HG03520 (cell line): Measurements from ENCODE around the gene SEMA7A.
"Not testable (repeated sequence)": the region's sequence is repeated elsewhere in the genome, so short reads cannot be mapped to it uniquely, and the experiment has no call there.

Experiments
- ATAC-seq: cut with Tn5 transposase; IDR thresholded peaks from one replicate; pipeline ENCODE4 v1.9.1; 2021; ENCODE audit warnings: mild to moderate bottlenecking, moderate library complexity; ENCODE audit not compliant: unreplicated experiment

The SEMA7A gene

DNA sequence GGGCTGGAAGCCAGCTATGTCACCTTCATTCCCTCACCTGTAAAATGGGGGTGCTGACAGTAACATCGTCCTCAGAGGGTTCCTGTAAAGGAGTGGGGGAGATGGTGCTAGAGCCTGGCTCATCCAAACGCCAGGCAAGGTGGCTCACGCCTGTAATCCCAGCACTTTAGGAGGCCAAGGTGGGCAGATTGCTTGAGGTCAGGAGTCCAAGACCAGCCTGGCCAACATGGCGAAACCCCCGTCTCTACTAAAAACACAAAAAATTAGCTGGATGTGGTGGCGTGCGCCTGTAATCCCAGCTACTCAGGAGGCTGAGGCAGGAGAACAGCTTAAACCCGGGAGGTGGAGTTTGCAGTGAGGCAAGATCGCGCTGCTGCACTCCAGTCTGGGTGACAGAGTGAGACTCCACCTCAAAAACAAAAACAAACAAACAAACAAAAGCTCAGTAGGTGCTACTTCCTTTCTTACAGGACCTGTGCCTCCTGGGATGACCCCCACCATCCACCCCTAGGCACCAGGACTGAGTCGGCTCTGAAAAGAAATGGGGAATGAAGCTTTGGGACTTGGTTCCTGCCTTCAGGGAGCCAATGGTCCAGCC lies 43.6 kb downstream of the SEMA7A start:
- not testable (repeated sequence) for ATAC-seq

DNA sequence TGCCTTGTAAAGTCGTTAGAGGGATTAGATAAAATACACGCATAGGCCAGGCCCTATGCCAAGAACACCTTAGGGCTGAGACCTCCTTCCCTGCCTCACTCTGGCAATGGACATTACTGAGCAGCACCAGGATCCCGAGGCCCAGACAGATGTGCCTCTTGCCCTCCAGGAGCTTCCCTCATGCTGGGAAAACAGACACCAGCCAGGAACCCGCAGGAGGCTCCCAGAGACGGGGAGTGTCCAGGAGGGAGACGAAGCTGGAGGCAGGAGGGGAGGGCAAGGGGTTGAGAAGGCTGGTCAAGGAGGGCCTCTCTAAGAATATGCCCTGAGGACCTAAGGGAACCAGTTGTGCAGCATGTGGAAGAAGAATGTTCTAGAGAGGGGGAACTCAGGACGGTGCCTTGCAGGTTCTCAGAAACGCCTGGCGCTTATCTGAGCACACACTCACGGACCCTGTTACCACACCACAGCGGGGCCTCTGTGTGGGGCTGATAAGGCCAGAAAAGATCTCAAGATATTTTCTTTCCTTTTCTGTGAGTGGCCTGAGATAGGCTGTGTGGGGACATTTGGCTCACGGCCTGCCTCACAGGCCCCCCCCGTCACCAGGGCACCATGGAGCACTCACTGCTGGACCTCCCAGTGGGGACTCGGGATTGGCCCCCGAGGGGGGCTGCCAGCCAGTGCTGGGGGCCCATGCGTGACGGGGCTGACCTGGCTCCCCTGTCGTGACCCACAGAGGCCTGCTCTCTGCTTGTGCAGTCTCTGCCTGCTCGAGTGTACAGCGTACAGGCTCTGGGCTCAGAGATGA lies 44.3 kb downstream of the SEMA7A start:
- ATAC-seq: no peak

DNA sequence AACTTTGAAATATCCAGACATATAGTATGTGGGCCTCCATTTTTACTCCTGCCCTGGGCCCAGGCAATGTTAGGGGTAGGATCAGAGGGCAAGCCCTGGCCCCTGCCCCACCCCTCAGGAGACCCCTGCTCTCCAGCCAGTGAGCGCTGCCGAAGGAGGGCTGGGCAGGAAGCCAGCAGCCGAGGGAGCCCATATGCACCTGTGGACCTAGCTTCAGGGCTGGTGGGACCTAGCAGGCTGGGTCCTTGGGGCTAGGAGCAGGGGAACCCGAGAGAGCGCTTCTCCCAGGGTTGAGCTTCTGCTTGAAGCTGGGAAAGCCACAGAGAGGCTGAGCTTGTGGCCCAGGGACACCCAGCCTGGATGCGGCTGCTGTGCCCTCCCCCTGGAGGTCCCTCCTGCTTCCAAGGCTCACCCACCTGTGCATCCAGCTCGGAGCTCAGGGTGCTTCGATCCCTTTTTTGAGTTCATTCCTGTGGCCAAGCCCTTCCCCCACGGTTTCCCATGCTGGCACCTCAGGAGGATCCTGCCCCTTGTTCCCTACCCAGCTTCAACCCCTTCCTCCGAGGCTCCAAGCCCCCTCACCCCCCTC lies 45.3 kb downstream of the SEMA7A start:
- ATAC-seq: no peak

DNA sequence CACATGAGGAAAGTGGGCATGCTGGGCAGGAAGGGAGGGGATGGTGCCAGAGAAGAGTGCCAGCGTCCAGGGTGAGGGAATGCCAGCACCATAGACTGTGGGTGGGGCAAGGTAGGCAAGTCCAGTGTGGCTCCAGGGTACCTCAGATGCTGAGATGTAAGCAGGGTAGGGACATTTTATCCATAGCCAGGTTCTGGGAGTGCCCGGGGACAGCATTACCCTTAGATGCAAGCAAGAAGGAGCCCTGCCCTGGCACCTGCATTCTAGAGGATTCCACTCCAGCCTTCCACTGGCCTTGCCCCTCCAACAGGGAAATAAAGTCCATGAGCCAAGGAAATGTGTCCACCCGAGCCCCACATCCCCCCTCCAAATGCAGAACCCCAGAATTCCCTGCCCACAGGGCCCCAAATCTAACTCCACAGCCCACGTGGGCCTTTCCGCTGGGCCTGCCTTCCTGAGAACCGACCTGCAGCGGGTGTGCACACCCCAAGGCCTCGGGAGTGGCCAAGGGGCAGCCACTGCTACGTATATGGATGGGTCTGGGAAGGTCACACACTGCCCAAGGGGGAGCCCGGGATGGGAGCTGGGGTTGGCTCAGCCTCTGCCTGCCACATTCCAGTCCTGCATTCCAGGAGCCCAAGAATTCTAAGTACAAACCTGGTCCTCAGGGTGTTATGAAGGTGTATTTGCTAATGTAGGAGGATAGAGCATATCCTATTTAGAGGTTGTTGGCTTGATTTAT lies 46.0 kb downstream of the SEMA7A start:
- ATAC-seq: no peak

DNA sequence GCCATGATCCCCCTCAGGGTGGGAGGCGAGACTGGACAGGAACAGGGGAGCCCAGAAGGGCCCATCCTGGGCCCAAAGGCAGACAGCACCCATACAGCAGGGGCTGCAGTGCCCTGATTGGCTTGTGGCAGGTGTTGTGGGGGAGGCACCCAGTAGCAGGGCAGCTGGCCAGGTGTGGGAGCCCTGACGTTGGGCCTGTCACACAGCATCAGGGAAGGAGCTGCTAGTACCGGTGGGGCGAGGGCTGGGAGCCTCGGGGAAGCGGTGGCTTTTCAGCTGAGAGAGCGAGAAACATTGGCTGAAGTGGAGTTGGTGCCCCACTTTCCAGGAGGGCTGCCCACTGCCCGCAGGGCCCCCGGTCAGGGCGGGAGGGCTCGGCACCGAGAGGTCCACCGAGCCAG lies 46.6 kb downstream of the SEMA7A start:
- no peak for ATAC-seq

DNA sequence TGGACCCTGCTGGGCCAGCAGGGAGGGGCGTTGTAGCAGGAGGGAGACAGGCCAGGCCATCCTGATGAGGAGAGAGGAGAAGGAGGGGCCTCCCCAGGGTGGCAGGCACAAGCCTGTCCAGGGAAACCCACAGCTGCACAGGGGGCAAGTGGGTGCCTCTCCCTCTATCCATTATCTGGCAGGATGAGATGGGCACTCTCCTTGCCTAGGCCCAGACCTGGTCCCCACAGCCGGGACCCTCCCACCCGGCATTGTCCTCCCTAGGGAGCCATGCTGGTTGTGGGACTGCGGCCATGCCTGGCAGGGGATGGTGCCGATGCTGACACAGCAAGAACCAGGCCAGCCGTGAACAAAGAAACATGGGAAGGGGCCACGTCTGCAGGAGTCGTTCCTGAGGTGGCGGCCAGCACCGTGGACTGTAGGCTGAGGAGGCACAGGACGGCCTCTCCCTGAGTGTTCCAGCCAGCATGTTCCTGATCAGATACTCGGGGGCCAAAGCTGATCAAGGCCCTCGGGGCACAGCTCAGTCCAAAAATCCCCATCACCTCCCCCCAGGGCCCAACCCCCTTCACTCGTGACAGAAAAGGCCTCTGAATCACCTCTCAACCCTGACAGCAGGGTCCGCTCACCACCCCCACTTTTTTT lies 47.1 kb downstream of the SEMA7A start:
- ATAC-seq: no peak

DNA sequence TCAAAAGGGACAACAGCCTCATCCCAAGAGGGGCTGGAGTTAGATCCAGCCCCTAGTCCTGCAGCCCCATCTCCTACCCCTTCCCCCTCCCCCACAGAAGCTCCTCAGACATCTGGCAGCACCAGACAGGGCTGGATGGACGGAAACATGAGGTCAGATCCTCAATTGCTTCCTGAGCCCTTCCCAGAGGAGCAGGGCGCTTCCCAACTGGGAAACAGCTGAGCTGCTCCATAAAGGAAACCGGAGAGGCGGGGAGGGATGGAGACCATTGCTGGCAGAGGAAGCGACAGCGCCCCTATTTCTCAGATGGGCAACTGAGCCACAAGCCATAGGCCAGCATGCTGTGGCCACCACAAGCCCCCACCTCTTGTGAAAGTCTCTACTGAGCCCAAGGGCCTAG lies 48.0 kb downstream of the SEMA7A start:
- no peak for ATAC-seq

DNA sequence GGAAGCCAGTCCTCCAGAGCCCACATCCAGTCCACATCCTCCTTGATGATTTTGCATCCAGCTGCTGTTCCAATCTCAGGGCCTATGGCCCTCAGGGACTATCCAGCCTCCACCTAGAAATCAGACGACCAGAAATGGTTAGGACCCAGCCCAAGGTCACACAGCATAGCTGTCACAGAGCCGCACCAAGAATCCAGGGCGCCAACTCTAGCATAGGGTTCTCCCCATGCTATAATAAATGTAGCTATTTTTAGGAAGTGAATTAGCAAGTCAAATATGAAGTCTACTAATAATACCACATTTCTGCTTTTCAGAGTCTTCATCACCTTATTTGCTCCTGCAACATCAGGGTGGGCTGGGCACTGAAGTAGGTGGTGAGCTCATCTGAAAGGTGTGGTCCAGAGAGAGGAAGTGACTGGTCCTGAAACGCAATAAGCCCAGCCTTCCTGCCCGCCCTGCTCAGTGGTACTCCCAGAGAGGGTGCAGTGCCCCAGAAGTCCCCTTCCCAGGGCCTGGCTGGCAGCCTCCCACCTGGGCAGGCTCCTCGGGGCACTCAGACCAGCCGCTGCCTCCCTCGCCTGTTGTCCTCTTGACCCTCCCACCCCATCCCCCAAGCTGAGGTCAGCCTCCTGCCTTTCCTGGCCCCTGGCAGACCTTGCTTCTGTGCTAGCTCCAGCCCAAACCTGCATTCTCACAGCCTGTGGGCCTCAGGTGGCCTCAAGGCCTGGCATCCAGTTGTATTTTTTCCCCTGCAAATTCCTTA lies 48.7 kb downstream of the SEMA7A start:
- no peak for ATAC-seq

DNA sequence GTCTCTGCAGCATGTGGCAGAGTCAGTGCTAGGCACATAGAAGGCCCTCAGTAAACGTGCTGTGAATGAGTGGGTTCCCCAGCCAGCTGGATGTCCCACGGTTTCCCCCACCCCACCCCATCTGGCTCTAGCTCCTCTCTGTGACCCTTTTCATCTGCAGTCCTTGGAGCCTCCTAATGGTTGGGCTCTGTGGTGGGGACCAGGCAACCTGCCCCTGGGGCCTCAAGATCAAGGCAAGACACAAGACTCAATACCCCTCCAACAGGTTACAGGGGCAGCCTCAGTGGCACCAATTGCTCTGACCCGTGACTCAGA lies 49.2 kb downstream of the SEMA7A start:
- ATAC-seq: no peak

DNA sequence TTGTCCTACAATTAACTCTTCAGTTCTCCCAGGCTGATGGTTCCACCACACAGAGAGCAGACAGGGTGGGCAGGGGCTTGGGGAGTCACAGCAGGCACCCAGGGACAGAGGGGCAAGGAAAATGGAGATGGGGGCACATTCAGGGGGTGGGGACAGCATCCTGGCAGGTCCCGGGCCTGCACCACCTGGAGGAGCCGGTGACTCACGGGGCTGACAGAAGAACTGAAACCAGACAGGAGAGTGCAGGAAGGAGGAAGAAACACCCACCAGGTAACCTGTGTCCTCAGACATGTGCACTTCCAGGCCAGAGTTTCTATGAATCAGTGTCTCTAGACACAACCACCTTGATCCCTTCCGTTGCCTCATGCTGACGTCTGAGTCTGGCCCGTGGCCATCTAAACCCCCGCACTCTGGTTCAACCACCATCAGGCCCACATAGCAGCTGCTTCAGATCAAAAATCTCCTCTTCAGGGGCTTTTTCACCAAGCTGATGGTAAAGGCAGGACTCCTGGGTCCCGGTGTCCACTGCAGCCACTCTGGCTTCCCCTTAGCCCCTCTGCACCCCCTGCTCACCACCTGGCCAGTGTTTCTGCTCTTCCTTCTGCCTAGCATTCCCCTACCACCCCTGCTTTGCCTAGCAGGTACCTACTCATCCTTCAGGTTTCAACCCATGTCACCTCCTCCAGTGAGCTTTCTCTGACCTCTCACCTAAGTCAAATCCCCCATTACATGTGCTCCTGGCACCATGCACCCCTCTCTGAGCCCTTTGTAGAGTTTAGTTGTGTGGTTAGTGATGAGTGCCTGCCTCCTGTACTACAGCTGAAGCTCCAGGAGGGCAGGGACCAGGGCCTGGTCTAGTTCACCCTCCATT lies 49.8 kb downstream of the SEMA7A start:
- ATAC-seq: no peak

DNA sequence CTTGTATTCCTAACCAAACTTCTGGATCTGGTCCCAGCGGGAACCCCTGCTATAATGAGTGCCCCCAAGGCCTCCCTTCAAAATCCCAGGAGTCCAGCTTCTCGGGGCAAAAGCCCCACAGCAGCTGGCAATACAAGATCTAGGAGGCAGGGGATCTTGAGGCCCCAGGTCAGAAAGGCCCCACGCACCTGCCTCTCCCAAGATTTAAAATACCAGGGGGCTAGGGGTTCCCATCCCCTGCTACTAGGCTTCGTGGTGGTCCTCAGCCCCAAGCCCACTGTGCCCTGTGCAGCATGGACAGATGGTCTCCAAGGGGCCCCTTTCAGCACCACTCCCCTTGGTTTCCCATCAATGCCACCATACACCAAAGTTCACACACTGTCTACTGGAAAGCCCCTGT lies 50.5 kb downstream of the SEMA7A start:
- no peak for ATAC-seq

DNA sequence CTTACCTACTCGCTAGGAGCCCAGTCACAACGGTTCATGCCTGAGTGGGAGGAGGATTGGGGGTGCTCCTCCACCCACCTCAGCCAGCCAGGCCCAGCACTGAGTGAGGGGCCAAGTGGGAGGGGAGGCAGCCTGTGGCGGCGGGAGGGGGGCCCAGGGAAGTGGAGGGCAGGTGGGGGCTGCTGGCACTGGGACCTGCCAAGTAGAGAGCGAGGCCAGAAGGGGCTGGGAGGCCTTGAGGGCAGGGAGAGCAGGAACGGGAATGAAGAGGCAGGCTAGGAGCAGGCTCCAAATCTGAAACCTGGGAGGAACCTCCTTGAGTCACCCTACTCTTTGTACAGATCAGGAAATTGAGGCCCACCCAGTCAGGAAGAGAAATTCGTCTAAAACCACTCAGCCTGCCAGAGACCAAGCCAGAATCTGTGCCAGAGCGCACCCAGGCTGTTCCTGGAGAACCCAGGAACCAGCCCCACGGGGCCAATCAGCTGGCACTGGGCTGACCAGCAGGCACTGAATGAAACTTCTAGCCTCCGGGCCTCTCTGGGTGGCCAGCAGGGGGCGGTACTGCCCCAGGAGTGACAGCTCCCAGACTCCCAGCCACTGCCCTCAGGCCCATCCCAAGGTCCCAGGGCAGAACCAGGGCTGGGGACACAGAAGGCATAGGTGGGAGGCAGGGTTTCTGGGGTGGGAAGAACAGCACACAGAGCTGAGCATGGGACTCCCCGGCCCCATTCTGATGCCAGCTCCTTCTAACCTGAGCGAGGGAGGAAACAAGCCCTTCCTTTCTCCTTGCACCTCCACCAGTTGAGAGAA lies 51.5 kb downstream of the SEMA7A start:
- no peak for ATAC-seq

DNA sequence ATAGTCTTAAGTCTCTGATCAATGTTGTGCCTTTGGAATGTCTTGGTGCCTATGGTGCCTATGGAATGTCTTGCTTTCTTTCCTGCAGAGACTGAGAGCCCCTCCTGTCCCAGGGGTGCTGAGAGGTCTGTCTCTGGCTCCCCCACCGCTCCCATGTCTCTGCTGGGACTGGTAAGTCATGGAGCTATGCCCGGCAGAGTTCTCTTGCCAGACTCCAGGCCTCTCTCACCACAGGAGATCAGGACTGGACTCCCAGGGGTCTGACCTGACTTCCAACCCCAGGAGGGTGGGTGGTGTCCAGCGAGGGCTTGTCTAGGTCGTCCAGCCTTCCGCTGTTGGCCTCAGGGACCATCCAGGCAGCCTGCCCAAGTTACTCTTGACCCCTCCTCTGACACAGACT lies 52.3 kb downstream of the SEMA7A start:
- ATAC-seq: no peak

DNA sequence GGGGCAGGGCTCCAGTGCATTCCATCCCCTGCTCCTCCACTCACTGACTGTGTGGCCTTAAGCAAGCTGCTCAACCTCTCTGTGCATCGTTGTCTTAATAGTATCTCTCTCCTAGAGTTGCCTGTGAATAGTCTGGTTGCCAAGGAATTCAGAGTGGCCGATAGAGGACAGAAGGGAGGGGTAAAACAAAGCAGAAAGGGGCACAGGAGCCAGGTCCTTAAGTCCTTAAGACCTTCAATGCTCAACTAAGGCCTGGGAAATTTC lies 52.6 kb downstream of the SEMA7A start:
- ATAC-seq: no peak

DNA sequence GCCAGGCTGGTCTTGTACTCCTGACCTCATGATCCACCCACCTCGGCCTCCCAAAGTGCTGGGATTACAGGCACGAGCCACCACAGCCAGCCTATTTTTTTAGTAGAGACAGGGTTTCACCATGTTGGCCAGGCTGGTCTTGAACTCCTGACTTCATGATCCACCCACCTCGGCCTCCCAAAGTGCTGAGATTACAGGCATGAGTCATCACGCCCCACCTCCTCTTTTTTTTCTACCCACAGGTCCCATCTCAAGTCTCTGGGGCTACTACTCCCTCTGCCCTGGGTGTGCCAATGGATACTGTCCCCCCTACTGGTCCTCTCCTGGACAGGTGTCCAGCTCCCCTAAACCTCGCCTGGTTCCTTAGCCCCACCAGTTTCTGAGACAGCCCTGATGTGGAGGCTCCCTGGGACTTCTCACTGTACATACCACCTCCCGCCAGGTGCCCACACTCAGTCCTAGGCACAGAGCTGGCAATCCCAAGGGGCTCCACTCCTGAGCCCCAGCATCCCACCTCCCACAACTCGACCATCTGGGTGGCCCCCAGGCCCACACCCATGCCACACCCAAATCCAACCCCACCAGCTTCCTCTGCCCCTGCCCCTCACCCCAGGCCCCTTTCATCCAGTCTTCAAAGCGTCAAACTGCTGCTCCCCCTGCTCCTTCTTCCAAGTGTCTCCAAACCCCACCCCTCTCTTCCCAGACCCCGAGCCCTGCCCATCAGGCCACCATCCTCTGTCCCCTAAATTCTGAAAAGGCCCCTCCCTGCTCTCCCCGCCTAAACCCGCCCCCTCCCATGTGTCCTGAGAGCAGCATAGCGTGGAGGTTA lies 53.2 kb downstream of the SEMA7A start:
- no peak for ATAC-seq

DNA sequence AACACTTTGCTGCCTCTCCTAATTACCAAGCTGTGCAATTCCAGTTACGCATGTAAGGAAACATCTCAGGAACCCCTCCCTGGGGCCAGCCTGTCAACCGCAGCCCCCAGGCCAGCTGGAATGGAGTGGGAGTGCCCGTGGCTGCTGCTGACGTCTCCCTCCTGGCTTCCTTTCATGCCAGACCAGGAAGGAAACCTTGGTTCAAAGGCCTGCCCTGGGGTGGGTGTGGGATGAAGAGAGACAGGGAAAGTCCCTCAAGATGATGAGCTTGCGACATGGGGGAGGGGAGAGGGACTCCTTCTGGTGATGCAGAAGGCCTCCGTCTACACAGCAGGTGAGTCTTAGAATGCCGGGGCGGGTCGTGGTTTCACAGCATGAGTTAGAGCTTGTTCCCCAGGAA lies 54.9 kb downstream of the SEMA7A start:
- no peak for ATAC-seq

DNA sequence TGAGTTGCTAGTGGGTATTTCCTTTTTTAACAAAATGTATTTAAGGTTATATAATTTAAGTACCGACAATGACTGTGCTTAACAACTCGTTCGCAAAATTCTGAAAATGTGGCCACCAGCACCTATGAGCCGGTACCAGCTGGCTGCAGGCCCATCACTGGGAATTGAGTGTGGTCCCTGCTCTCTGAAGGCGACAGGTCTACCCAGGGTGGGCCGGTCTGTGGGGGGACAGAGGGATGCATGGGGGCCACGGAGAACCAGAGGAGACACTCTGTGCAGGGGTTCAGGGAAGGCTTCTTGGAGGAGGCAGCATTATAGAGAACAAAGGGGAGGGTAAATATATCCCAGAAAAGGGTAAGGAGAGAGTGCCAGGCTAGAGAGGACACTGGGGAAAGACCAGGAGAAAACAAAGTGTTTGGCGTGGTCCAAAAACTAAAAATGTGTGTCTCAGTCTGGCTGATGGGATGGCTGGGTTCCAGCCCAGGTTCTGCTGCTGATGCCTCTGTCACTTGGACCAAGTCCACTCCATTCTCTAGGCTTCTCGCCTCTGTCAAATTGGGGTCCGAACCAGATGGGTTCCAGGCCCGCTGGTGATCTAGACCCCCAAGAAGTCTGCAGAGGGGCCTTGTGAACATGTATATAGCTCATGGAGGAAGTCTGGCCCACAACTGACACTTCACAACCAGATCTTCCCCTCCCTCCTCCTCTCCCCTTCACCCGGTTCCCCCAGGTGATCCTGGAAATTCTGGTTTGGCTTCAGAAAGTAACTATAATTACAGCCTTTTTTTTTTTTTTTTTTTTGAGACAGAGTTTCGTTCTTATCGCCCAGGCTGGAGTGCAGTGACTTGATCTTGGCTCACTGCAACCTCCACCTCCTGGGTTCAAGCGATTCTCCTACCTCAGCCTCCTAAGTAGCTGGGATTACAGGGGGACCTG lies 55.7 kb downstream of the SEMA7A start:
- no peak for ATAC-seq
